Upper lobe of right lung (tissue), 1 donor: Measurements from ENCODE around the gene NUAK2. TPM values are rescaled to one million over a fixed set of nuclear protein-coding genes. Genes with fewer than 3 reads are reported as not detected.

Source experiments
- ATAC-seq: fragments of 200-7000 bp; cut with Tn5 transposase; one replicate; pipeline ENCODE4 v1.9.1; 2020; ENCODE audit warnings: mild to moderate bottlenecking, moderate library complexity
- DNase-seq: peaks from one replicate; pipeline ENCODE4 v3.0.0-alpha.2; 2020
- H3K27ac ChIP-seq: fragments of 200-600 bp; one replicate; pipeline ENCODE4 v1.8.0; 2022
- H3K27me3 ChIP-seq: fragments of 200-600 bp; one replicate; pipeline ENCODE4 v1.8.0; 2022; ENCODE audit warnings: mild to moderate bottlenecking
- H3K36me3 ChIP-seq: fragments of 200-600 bp; one replicate; pipeline ENCODE4 v1.8.0; 2022
- H3K4me1 ChIP-seq: fragments of 200-600 bp; one replicate; pipeline ENCODE4 v1.8.0; 2022
- H3K4me3 ChIP-seq: fragments of 200-600 bp; one replicate; pipeline ENCODE4 v1.8.0; 2022; ENCODE audit warnings: mild to moderate bottlenecking
- H3K9me3 ChIP-seq: fragments of 200-600 bp; one replicate; pipeline ENCODE4 v1.8.0; 2022
- CTCF ChIP-seq: fragments of 200-600 bp; IDR thresholded peaks from one replicate; pipeline ENCODE4 v1.8.0; 2022; ENCODE audit warnings: antibody characterized with exemption
- intact Hi-C: fragments of 100-400 bp; cut with DNase I; formaldehyde crosslinking; loops from one replicate; pipeline ENCODE4 v1.11.0; 2022
- total RNA-seq: library from RNA; stranded (reverse); fragmentation: NEBNext Ultra II Directional; extraction: Animal tissue kit (Norgen Biotek cat#: 25700); gene quantifications from one replicate; pipeline ENCODE4 v1.2.1, GENCODE V29; 2021
- donor health status: DM: no; HTN: yes; CAD: no; lungs with severe emphysema.

NUAK2 gene
- total RNA-seq, 1 donor from 2014 or later = 8.8 TPM

DNA sequence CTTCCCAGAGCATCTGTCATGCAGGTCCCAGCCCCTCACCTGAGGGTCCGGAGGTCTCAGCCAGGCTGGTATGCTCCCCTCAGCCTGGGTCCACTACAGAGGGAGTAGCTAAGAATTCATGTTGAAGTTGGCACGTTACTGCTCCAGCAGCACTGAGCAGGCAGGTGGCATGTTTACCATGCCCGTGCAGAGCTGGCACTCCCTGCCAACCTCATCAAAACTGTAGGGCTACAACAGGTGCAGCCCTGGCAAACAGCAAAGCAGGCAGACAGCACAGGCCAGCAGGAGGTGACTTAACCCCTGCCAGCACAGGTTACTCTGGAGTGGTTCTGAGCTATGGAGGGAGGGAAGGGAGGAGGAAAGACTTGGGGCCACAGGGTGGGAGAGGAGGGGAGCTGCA is 46.4 kb downstream of the NUAK2 start:
- intact Hi-C loops = loop anchor here (10.0 kb wide), 1 partner anchor 210 kb away; no protein-coding TSS in a partner anchor
- DNase-seq (peak; percentile 81), ATAC-seq (peak; percentile 78)
- Histone ChIP-seq H3K4me3 (no peak overlapping the region), H3K4me1 (peaks cover 16% of the 10 kb centered on the region), H3K27ac (no peak overlapping the region), H3K27me3 (no peaks in the 10 kb centered on the region), H3K36me3 (no peaks in the 10 kb centered on the region), H3K9me3 (no peaks in the 10 kb centered on the region)
- TF ChIP-seq CTCF = no peak

- peaks cover 16% of the 10 kb centered on the region for H3K4me1 ChIP-seq
- ATAC-seq (no peak), DNase-seq (no peak)
- no peaks in the 10 kb centered on the region for H3K27me3 ChIP-seq
- no peaks in the 10 kb centered on the region for H3K9me3 ChIP-seq
- no peak overlapping the region for H3K4me3 ChIP-seq
- no peak for TF ChIP-seq CTCF
- H3K27ac ChIP-seq = no peak overlapping the region
- intact Hi-C loops = loop anchor here (10.0 kb wide), 1 partner anchor 211 kb away; no protein-coding TSS in a partner anchor
- H3K36me3 ChIP-seq = no peaks in the 10 kb centered on the region
Observed at GRCh38 chr1:205274041-205274691, 47.4 kb downstream of the NUAK2 start.

DNA sequence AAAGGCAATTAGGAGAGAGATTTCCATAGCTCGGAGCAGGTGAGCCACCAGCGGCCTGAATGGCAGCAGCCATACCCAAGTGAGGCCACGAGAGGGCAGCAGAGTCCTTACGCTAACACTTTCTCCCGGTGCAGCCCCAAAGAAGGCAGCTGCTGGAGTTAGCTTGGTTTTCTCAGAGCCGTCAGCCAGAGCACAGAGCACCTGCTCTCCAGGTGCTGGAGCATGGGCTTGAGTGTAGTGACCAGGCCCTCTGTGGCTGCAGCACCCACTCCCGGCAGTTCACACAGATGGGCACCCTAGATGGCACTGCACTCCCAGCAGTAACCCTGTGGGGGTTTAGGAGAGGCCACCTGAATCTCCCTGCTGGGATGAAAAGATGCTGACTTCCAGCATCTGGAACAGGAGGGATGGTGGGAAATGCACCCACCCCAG is 48.0 kb downstream of the NUAK2 start:
- ATAC-seq = peak; percentile 90
- Histone ChIP-seq H3K36me3 (no peaks in the 10 kb centered on the region), H3K4me1 (peaks cover 16% of the 10 kb centered on the region), H3K27ac (no peak overlapping the region), H3K9me3 (no peaks in the 10 kb centered on the region), H3K27me3 (no peaks in the 10 kb centered on the region), H3K4me3 (no peak overlapping the region)
- TF ChIP-seq CTCF = peak; percentile 99
- intact Hi-C loops = loop anchor here (2.0 to 10.0 kb wide), 2 partner anchors 53 to 211 kb away; no protein-coding TSS in a partner anchor
- peak; percentile 90 for DNase-seq

DNA sequence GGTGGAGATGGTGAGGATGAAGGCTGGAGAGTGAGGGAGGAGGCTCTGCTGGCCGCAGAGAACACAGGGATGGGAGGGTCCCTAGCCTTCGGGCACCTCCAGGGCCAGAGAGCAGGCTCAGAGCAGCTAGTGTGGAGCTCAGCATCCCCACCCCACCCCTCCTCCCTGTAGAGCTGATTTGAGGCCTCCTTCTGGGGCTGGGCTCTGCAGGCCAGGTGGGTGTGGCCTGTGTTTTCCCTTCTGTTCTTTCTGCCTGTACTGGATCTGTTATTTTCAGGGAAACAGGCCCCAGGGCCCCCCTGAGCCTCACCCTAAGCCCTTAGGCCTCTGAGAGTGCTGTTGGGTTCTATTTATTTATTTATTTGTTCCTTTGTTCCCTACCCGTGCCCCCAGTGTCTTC is 49.0 kb downstream of the NUAK2 start:
- Histone ChIP-seq H3K4me3 (no peak overlapping the region), H3K4me1 (peaks cover 18% of the 10 kb centered on the region), H3K36me3 (no peaks in the 10 kb centered on the region), H3K27me3 (no peaks in the 10 kb centered on the region), H3K27ac (no peak overlapping the region), H3K9me3 (no peaks in the 10 kb centered on the region)
- intact Hi-C loops = loop anchor here (2.0 to 10.0 kb wide), 2 partner anchors 54 to 212 kb away; no protein-coding TSS in a partner anchor
- no peak for TF ChIP-seq CTCF
- no peak for ATAC-seq
- no peak for DNase-seq

DNA sequence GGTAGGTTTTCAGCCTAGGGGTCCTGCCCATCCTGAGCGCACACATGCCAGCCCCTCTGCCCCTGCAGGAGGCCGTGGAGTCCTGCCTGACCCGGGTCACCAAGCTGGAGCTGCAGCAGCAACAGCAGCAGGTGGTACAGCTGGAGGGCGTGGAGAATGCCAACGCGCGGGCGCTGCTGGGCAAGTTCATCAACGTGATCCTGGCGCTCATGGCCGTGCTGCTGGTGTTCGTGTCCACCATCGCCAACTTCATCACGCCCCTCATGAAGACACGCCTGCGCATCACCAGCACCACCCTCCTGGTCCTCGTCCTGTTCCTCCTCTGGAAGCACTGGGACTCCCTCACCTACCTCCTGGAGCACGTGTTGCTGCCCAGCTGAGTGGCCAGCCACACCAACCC is 49.8 kb downstream of the NUAK2 start:
- Histone ChIP-seq H3K9me3 (no peaks in the 10 kb centered on the region), H3K4me3 (no peak overlapping the region), H3K36me3 (no peaks in the 10 kb centered on the region), H3K4me1 (peaks cover 26% of the 10 kb centered on the region), H3K27ac (no peak overlapping the region), H3K27me3 (no peaks in the 10 kb centered on the region)
- intact Hi-C loops = loop anchor here (2.0 to 10.0 kb wide), 2 partner anchors 55 to 213 kb away; no protein-coding TSS in a partner anchor
- no peak for DNase-seq
- no peak for ATAC-seq
- no peak for TF ChIP-seq CTCF
